Left ventricle myocardium superior (tissue), 1 donor: Measurements from ENCODE around the gene QSOX2. TPM values are rescaled to one million over a fixed set of nuclear protein-coding genes. Genes with fewer than 3 reads are reported as not detected.

Experiments used
- ATAC-seq: fragments of 200-7000 bp; cut with Tn5 transposase; one replicate; pipeline ENCODE4 v1.9.1; 2020; ENCODE audit warnings: mild to moderate bottlenecking, moderate library complexity
- DNase-seq: peaks from one replicate; pipeline ENCODE4 v3.0.0-alpha.2; 2020
- intact Hi-C: fragments of 100-400 bp; cut with micrococcal nuclease; formaldehyde crosslinking; loops from one replicate; pipeline ENCODE4 v1.11.0; 2022
- total RNA-seq: library from RNA; stranded (reverse); fragmentation: NEBNext Ultra II Directional; extraction: Animal tissue kit (Norgen Biotek cat#: 25700); gene quantifications from one replicate; pipeline ENCODE4 v1.2.1, GENCODE V29; 2021
- donor health status: DM: no; HTN: yes; CAD: no; lungs with severe emphysema.

QSOX2 gene
- total RNA-seq, 1 donor from 2014 or later, result 8.7 TPM

- no peak for ATAC-seq
- intact Hi-C loops, result no loop called here
- no peak for DNase-seq
Observed at GRCh38 chr9:136187197-136187596, 58.4 kb downstream of the QSOX2 start.

DNA sequence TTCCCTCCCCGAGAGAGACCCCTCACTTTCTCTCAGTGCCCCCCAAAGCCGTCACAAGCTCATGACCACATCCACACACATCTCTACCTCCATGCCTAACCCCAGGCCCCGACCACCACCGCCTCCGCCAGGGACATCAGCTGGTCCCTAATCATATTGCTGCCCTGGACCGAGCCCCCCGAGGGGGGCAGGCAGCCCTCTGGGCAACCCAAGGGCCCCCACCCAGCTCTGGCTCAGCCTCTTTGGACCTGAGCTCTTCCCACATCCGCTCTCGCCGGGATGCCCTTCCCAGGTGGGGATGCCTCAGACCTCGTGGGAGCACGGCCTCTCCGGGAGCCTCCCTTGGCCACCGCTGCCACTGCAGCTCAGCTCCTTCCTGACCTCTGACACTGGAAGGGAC is 59.2 kb downstream of the QSOX2 start:
- no peak for ATAC-seq

GRCh38 chr9:136185596-136186366 is 59.8 kb downstream of the QSOX2 start:
- ATAC-seq (no peak), DNase-seq (no peak)

More for the DNA sequence above, 59.2 kb downstream of the QSOX2 start:
- intact Hi-C loops, result no loop called here
- DNase-seq, result no peak

DNA sequence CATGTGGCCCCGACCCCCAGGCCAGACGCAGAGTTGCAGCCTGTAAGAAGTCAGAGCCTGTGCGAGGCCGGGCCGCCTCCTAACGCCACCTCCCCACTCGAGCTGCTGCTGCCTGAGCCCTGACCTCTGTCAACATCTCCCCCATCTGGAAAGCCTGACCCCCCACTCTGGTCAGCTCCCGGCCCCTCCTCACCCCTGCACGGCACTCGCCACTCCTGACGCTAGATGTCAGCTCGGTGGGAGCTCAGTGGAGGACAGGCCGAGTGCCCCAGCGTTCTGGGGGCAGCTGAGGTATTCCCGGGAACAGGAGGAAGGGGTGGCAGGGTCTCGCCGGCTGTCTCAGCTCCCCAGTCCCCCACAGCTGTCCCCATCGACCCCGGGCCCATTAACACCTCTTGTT is 60.5 kb downstream of the QSOX2 start:
- DNase-seq (no peak), ATAC-seq (no peak)
- intact Hi-C loops, result no loop called here

More at GRCh38 chr9:136185596-136186366, 59.8 kb downstream of the QSOX2 start:
- intact Hi-C loops, result no loop called here

DNA sequence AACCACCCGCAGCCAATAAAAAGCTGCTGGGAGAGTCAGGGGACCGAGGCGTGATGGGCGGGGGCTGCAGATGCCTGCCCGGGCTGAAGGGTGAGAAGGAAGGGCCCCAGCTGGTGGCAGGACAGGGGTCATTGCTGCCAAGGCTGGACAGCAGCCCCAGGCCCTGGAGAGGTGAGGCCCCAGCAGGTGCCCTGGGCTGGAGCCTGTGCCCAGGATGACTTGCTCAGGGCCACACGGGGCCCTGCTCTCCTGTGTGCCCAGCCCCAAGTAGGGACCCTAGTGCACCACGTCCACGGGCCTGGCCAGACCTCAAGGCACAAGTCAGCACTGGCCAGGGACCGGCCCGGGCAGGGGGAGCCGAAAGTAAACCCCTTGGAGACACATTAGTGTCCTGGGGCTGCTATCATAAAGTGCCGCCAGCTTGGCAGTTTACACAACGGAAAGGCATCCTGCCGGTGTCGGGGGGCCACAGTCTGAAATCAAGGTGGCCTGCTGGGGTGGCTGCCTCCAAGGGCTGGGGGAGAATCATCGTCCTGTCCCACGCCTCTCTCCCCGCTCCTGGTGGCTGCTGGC is 62.7 kb downstream of the QSOX2 start:
- intact Hi-C loops, result no loop called here
- no peak for DNase-seq
- no peak for ATAC-seq

GRCh38 chr9:136182420-136182787 is 63.2 kb downstream of the QSOX2 start:
- ATAC-seq, result no peak
- DNase-seq, result no peak
- intact Hi-C loops, result no loop called here

GRCh38 chr9:136181784-136182419 is 63.7 kb downstream of the QSOX2 start:
- intact Hi-C loops, result no loop called here
- DNase-seq (no peak), ATAC-seq (no peak)

GRCh38 chr9:136180586-136180985 is 65.0 kb downstream of the QSOX2 start:
- no peak for ATAC-seq
- no peak for DNase-seq
- intact Hi-C loops, result no loop called here

GRCh38 chr9:136179761-136180160 is 65.9 kb downstream of the QSOX2 start:
- intact Hi-C loops, result no loop called here
- DNase-seq (no peak), ATAC-seq (no peak)

DNA sequence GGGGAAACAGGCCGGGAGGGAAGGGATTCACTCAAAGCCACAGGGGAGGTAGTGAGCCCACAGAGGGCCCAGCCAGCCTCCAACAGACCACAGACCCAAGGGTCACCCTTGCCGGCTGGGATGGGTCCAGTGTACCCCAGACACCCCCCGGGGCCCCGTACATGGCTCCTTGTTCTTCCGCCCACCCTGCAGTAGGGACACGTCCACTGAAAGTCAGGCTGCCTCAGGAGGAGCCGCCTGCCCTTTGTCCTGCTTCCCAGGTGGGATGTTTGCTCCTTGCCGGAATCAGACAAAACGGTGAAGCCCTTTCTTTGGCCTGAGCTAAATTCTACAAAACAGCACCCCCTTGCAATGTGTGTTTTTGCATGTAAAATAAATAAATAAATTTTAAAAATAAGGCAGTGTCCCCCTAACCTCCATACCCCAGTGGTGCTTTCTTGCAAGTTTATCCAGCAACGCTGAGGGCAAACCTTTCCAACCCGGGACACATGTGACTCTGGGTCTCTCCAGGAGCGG is 66.5 kb downstream of the QSOX2 start:
- DNase-seq, result no peak
- intact Hi-C loops, result no loop called here
- no peak for ATAC-seq

DNA sequence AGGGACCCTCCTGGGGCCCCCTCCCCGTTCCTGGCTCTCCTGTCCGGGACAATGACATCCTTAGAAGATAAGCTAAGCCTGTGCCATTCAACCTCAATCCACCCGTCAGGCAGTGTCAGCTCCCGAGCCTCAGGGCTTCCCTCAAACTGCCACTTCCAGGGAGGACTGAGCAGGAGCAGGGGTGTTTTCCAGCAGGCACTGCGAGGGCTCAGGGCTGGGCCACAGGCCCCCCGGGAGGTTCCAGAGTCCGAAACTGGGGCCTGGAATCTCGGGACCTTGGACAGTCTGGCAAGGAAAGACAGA is 66.9 kb downstream of the QSOX2 start:
- ATAC-seq (no peak), DNase-seq (no peak)
- intact Hi-C loops, result no loop called here

- no peak for DNase-seq
- intact Hi-C loops, result no loop called here
- ATAC-seq, result no peak
Observed at GRCh38 chr9:136178061-136178772, 67.4 kb downstream of the QSOX2 start.

DNA sequence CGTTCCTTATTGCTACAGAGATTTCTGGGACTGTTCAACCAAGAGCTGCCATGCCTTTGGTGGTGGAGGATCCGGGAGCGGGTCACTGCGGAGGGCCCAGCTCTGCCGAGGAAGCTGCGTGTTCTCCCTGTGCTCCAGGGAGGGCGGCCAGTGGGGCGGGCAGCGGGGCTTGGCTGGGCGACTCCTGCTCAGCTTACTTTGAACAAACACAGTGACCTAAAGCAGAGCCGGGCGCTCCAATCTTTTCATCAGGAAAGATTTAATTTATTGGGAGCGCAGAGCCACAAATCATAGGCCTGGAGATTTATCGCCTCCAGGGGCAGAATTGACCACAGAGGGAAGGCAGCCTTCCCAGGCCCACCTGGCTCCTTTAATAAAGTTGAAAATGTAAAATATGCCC is 68.4 kb downstream of the QSOX2 start:
- ATAC-seq, result no peak
- no peak for DNase-seq
- intact Hi-C loops, result no loop called here

DNA sequence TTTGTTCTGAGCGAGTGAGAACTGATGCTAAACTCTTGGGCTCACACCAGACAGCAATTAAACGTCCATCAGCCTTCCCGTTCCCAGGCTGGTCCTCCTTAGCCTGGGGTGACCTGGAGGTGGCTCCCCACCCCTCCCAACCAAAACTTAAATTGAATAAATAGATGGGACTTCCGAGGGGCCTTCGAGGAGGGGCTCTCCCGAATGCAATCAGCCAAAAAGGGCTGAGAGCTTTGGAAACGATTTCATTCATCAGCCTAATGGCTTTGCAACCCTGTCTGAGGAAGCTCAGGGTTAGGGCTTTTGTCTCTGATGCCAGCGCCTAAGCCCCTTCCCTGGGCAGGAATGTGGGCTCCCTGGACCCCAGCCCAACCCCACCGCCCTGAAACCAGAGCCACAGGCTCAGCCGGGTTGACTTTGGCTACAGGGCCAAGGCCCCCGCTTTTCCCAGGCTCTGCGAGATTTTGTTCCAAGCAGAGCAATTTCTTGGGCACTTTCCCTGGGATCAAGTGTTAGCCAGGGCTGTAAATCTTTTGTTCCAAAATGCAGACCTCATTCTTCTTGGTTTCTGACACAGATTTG is 69.9 kb downstream of the QSOX2 start:
- DNase-seq, result no peak
- ATAC-seq, result no peak
- intact Hi-C loops, result no loop called here

- no peak for ATAC-seq
- no peak for DNase-seq
- intact Hi-C loops, result no loop called here
Observed at GRCh38 chr9:136174779-136175615, 70.6 kb downstream of the QSOX2 start.

DNA sequence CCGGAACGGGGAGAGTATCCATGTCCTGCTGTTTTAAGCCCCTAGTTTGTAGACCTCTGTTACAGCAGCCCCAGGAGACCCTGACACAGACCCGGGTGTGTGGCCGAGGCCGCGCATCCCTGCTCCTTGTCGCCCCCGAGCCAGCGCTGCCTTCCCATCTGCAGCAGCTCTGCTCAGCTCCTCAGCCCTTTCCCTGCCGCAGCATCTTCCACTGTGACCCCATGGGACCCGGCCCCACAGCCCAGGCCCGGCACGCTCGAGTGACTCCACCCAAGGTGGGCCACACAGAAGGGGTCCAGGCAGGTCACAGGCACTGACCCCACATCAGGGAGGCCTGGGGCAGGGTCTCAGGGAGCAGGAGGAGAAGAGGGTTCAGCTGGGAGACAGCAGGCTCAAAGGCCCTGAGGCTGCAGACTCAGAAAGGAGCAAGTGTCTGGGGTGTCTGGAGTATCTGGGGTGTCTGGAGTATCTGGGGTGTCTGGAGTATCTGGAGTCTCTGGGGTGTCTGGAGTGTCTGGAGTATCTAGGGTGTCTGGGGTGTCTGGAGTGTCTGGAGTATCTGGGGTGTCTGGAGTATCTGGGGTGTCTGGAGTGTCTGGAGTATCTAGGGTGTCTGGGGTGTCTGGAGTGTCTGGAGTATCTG is 71.8 kb downstream of the QSOX2 start:
- intact Hi-C loops, result no loop called here
- no peak for ATAC-seq
- no peak for DNase-seq

- ATAC-seq, result no peak
- intact Hi-C loops, result no loop called here
- DNase-seq, result no peak
Observed at GRCh38 chr9:136172412-136173079, 73.1 kb downstream of the QSOX2 start.
